HG03280 (cell line): Measurements from ENCODE around the gene METTL26.

ENCODE experiments used
- ATAC-seq: cut with Tn5 transposase; IDR thresholded peaks from one replicate; pipeline ENCODE4 v1.9.1; 2021; ENCODE audit warnings: mild to moderate bottlenecking, moderate library complexity; ENCODE audit not compliant: unreplicated experiment

Gene METTL26

GRCh38 chr16:660459-661183 is 24.5 kb upstream of the METTL26 start:
- ATAC-seq: peak; percentile 56

GRCh38 chr16:660132-660458 is 24.0 kb upstream of the METTL26 start:
- no peak for ATAC-seq

- ATAC-seq: no peak
These were observed 23.5 kb upstream of the METTL26 start for GRCh38 chr16:659618-660017.

GRCh38 chr16:658679-659571 is 22.8 kb upstream of the METTL26 start:
- ATAC-seq: no peak

- no peak for ATAC-seq
These were observed 21.4 kb upstream of the METTL26 start for GRCh38 chr16:657487-657886.

GRCh38 chr16:654034-654433 is 17.9 kb upstream of the METTL26 start:
- no peak for ATAC-seq

- ATAC-seq: no peak
These were observed 16.6 kb upstream of the METTL26 start for GRCh38 chr16:652454-653305.

GRCh38 chr16:651844-652243 is 15.7 kb upstream of the METTL26 start:
- no peak for ATAC-seq

GRCh38 chr16:649631-650030 is 13.5 kb upstream of the METTL26 start:
- ATAC-seq: peak; percentile 16

- peak; percentile 84 for ATAC-seq
These were observed 12.9 kb upstream of the METTL26 start, which contains the start of gene WDR90 for GRCh38 chr16:648781-649589. Gene WDR90, plus strand, starts transcription at chr16:649365. Its CDS starts 52 bp downstream, at chr16:649417.

GRCh38 chr16:648071-648780 is 12.1 kb upstream of the METTL26 start:
- ATAC-seq: no peak

GRCh38 chr16:647173-647902 is 11.2 kb upstream of the METTL26 start:
- ATAC-seq: no peak

GRCh38 chr16:646679-647172 is 10.6 kb upstream of the METTL26 start:
- ATAC-seq: no peak

GRCh38 chr16:645852-646678 is 10.0 kb upstream of the METTL26 start:
- no peak for ATAC-seq

GRCh38 chr16:644556-644955 is 8.5 kb upstream of the METTL26 start:
- no peak for ATAC-seq

GRCh38 chr16:643050-643368 is 6.9 kb upstream of the METTL26 start:
- no peak for ATAC-seq

GRCh38 chr16:642189-643049 is 6.3 kb upstream of the METTL26 start:
- ATAC-seq: peak; percentile 39
